ENCODE results near the gene CHST9.

GRCh38 chr18:26888259-26888658, 296.8 kb downstream of the CHST9 start:
- no peak for TF ChIP-seq POLR2A (IDR thresholded peaks at IDR 0.05; ENCODE audit: low read depth, low read length)
- no peak for TF ChIP-seq MAFK (IDR thresholded peaks at IDR 0.05; ENCODE audit: low read depth, low read length)
- TF ChIP-seq, protein P1, sequence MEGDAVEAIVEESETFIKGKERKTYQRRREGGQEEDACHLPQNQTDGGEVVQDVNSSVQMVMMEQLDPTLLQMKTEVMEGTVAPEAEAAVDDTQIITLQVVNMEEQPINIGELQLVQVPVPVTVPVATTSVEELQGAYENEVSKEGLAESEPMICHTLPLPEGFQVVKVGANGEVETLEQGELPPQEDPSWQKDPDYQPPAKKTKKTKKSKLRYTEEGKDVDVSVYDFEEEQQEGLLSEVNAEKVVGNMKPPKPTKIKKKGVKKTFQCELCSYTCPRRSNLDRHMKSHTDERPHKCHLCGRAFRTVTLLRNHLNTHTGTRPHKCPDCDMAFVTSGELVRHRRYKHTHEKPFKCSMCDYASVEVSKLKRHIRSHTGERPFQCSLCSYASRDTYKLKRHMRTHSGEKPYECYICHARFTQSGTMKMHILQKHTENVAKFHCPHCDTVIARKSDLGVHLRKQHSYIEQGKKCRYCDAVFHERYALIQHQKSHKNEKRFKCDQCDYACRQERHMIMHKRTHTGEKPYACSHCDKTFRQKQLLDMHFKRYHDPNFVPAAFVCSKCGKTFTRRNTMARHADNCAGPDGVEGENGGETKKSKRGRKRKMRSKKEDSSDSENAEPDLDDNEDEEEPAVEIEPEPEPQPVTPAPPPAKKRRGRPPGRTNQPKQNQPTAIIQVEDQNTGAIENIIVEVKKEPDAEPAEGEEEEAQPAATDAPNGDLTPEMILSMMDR (conservative IDR thresholded peaks at IDR 0.05; ENCODE audit: low read depth, low read length) = no peak
- no peak for TF ChIP-seq MXI1 (IDR thresholded peaks at IDR 0.05; ENCODE audit: borderline replicate concordance, low read depth, low read length)
- no peak for TF ChIP-seq SMC3 (IDR thresholded peaks at IDR 0.05; ENCODE audit: low read depth, low read length)
- no peak for TF ChIP-seq RAD21 (IDR thresholded peaks at IDR 0.05; ENCODE audit: low read length)
- TF ChIP-seq CHD1 (IDR thresholded peaks at IDR 0.05; ENCODE audit: low read depth, low read length) = no peak
- TF ChIP-seq RCOR1 (IDR thresholded peaks at IDR 0.05; ENCODE audit: insufficient replicate concordance, low read length) = no peak
- no peak for TF ChIP-seq RFX5 (IDR thresholded peaks at IDR 0.05; ENCODE audit: low read depth, low read length)
- TF ChIP-seq, protein P2, sequence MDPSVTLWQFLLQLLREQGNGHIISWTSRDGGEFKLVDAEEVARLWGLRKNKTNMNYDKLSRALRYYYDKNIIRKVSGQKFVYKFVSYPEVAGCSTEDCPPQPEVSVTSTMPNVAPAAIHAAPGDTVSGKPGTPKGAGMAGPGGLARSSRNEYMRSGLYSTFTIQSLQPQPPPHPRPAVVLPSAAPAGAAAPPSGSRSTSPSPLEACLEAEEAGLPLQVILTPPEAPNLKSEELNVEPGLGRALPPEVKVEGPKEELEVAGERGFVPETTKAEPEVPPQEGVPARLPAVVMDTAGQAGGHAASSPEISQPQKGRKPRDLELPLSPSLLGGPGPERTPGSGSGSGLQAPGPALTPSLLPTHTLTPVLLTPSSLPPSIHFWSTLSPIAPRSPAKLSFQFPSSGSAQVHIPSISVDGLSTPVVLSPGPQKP (IDR thresholded peaks at IDR 0.05; ENCODE audit: borderline replicate concordance, low read depth, low read length) = no peak
- TF ChIP-seq BHLHE40 (IDR thresholded peaks at IDR 0.05; ENCODE audit: low read depth, low read length) = no peak
- TF ChIP-seq CEBPB (IDR thresholded peaks at IDR 0.05; ENCODE audit: low read depth, low read length) = no peak
- no peak for TF ChIP-seq MAZ (IDR thresholded peaks at IDR 0.05; ENCODE audit: borderline replicate concordance, low read depth, low read length)

Measured in IMR-90 (cell line).